HG02852 (cell line): ENCODE results near the gene MLLT6.

ENCODE experiments used
- ATAC-seq: cut with Tn5 transposase; IDR thresholded peaks from one replicate; pipeline ENCODE4 v1.9.1; 2021; ENCODE audit warnings: mild to moderate bottlenecking, moderate library complexity; ENCODE audit not compliant: unreplicated experiment

The MLLT6 gene

DNA sequence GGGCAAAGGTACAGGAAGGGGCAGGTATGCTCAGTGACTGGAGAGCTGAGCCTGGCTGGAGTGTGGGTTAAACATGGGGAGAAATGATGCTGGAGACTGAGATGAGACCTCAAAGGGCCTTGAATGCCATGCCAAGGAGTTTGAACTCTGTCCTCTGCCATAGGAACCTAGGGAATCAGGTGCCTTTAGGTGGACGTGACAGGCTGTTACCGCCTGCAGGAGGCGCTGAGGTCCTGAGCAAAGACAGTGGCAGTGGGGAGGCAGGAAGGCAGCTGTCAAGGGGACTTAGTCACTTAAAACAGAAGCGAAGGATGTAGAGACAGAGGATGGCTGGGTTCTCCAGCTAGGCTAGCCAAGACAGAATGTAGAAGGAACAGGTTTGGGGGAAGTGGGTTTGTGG, 56.5 kb downstream of the MLLT6 start:
- ATAC-seq: no peak

DNA sequence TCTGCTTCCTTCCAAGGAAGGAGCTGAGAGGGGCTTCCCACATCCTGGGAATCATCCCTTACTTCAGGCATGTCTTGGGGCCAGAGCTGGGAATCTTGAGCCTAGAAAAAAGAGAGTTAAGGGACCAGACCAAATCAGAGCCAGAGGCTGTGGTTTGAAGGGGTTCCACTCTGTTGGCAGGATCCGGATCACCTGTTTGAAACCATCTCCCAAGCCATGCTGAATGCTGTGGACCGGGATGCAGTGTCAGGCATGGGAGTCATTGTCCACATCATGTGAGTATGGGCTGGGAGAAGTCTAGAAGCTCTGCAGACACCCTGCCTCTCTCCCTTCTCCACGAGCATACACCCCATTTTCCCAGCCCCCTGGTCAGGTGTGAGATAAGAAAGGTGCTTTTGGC, 57.2 kb downstream of the MLLT6 start:
- no peak for ATAC-seq

DNA sequence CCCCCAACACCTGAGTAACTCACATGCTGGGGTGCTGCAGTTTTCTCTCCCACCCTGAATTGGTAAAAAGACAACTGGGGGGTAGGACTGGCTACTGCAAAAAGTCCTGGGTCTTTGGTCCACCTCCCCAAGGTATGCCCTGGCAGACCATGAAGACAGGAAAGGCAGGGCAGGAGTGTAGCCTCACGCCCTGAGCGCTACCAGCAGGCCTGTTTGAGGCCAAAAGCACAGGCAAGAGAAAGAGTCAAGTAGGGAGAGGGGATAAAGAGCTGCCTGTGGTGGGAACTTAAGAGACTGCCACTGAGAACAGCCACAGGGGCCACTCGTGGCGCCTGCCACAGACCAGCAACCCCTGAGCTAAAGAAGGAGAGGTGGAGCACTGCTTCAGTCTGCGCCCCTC, 61.3 kb downstream of the MLLT6 start:
- no peak for ATAC-seq

GRCh38 chr17:38768417-38768816, 63.3 kb downstream of the MLLT6 start:
- no peak for ATAC-seq

GRCh38 chr17:38773258-38773657, 68.2 kb downstream of the MLLT6 start:
- no peak for ATAC-seq

- ATAC-seq: no peak
Observed at GRCh38 chr17:38777641-38778250, 72.7 kb downstream of the MLLT6 start.
